AG09309 (cell line): ENCODE results near the gene GRK2.

Source experiments
- DNase-seq: peaks from one replicate; pipeline ENCODE4 v3.0.0-alpha.2; 2010; ENCODE audit warnings: low read depth
- H3K4me3 ChIP-seq: 2 replicates; pipeline ENCODE4 v1.5.1; 2011; ENCODE audit warnings: mild to moderate bottlenecking, low read depth, low read length, moderate library complexity; ENCODE audit not compliant: control insufficient read depth
- CTCF ChIP-seq: IDR thresholded peaks from 2 replicates; pipeline ENCODE4 v1.5.1; 2011; ENCODE audit warnings: mild to moderate bottlenecking, low read depth, low read length, inconsistent platforms; ENCODE audit not compliant: insufficient read depth, control insufficient read depth; ENCODE audit errors: missing control alignments

GRK2 gene

GRCh38 chr11:67288198-67288451 is 21.9 kb downstream of the GRK2 start:
- H3K4me3 ChIP-seq, result peak overlapping the region; percentile 73
- DNase-seq, result no peak
- TF ChIP-seq CTCF, result no peak

- DNase-seq, result peak; percentile 71
- TF ChIP-seq CTCF, result peak; percentile 13
- peak overlapping the region; percentile 73 for H3K4me3 ChIP-seq
These were observed 22.4 kb downstream of the GRK2 start for GRCh38 chr11:67288452-67289225.

- TF ChIP-seq CTCF, result no peak
- H3K4me3 ChIP-seq, result peak within 1 kb of the TSS; percentile 88
- no peak for DNase-seq
These were observed 23.0 kb downstream of the GRK2 start, which contains the start of gene ANKRD13D for GRCh38 chr11:67289226-67289650. Gene ANKRD13D (plus strand): TSS chr11:67289303. CDS start chr11:67289461, 158 bp downstream.

GRCh38 chr11:67289651-67290479 is 23.6 kb downstream of the GRK2 start:
- no peak for TF ChIP-seq CTCF
- DNase-seq, result no peak
- peak overlapping the region; percentile 88 for H3K4me3 ChIP-seq

GRCh38 chr11:67290801-67291200 is 24.5 kb downstream of the GRK2 start:
- peak; percentile 41 for DNase-seq
- TF ChIP-seq CTCF, result no peak
- peak overlapping the region; percentile 88; the same call in 1 of the 2 replicates for H3K4me3 ChIP-seq

GRCh38 chr11:67291481-67292381 is 25.5 kb downstream of the GRK2 start:
- DNase-seq, result no peak
- TF ChIP-seq CTCF, result no peak
- H3K4me3 ChIP-seq, result no peak overlapping the region
